GOT3 (cell line): Measurements from ENCODE around the gene PEAR1.

Experiments used
- DNase-seq: peaks from one replicate; lab custom pipeline; 2025; ENCODE audit warnings: mixed read lengths; lab: John Stamatoyannopoulos, UW

PEAR1 gene, protein sequence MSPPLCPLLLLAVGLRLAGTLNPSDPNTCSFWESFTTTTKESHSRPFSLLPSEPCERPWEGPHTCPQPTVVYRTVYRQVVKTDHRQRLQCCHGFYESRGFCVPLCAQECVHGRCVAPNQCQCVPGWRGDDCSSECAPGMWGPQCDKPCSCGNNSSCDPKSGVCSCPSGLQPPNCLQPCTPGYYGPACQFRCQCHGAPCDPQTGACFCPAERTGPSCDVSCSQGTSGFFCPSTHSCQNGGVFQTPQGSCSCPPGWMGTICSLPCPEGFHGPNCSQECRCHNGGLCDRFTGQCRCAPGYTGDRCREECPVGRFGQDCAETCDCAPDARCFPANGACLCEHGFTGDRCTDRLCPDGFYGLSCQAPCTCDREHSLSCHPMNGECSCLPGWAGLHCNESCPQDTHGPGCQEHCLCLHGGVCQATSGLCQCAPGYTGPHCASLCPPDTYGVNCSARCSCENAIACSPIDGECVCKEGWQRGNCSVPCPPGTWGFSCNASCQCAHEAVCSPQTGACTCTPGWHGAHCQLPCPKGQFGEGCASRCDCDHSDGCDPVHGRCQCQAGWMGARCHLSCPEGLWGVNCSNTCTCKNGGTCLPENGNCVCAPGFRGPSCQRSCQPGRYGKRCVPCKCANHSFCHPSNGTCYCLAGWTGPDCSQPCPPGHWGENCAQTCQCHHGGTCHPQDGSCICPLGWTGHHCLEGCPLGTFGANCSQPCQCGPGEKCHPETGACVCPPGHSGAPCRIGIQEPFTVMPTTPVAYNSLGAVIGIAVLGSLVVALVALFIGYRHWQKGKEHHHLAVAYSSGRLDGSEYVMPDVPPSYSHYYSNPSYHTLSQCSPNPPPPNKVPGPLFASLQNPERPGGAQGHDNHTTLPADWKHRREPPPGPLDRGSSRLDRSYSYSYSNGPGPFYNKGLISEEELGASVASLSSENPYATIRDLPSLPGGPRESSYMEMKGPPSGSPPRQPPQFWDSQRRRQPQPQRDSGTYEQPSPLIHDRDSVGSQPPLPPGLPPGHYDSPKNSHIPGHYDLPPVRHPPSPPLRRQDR

DNA sequence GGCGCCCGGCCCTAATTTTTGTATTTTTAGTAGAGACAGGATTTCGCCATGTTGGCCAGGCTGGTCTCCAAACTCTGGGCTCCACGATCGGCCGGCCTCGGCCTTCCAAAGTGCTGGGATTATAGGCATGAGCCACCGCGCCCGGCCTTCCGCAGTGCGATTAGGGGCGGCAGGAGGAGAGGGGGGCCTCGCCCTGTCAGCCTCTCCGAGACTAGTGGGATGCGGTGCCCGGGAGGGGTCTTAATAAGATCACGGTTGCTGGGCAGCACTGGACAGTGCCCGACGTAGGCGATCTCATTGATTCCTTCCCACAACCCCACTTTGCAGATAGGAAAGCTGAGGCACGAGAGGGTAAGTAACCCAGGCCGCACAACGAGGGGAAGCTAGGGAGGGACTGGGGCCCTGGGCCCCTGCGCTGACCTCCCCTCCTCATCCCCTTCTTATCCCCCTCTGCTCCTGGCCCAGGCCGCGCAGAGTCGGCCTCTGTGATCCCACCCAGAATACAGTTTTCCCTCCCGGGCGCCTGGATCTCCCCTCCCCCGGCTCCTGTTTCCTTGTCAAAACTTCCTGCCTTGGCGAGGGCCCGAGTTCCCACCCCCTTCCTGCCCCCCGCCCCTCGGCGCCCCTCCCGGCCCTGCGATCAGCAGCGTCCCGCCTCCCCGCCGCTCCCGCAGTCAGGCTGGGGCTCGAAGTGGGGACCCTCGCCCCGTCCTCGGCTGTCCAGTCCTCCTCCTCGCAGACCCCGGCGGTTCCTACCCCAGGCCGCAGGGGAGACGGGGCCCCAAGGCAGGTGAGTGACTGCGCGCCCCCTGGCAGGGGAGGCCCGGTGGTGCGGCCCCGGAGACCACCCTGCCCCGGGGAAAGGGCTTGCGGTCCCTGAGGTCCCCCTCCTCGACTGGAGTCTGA, at the start of gene PEAR1:
Gene PEAR1, plus strand, starts transcription at position 671 of the 906 bp plus-strand sequence. CDS start 10,209 bp downstream, outside the sequence.
- no peak for DNase-seq

DNA sequence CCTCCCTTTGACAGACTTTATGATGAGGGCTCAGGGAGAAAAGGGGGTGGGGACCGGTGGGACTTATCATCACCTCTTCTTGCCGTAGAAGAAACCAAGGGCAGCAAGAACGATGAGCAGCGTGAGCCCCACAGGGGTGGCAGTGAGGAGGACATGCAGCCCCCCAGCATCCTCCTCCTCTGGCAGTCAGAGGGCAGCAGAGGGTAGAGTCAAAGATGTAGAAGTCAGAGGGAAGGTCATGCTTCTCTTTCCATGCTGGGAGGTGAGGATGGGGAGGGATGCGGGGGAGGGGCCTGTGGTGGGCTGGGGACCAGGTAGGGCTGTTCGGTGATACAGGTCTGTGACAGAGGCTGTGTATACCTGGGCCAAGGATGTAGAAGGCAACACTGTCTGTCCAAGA, 49.4 kb upstream of the PEAR1 start:
- no peak for DNase-seq

DNA sequence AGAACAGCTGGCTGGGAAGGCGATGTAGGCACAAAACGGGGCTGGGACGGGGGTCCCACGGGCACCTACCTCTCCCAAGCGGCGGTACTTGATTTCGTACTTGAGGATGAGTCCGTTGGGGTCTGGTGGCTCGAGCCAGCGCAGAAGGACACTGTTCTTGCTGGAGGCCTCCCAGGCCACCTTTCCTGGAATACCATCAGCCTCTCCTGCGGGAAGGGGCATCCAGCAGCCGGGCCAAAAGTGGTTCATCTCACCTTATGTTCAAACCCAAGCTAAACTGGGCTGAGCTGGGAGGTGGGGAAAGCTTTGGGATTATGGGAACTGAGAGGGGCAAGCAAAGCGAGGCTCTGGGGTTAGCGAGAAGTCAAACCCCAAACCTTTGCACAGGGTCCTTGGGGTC, 48.9 kb upstream of the PEAR1 start:
- no peak for DNase-seq

DNA sequence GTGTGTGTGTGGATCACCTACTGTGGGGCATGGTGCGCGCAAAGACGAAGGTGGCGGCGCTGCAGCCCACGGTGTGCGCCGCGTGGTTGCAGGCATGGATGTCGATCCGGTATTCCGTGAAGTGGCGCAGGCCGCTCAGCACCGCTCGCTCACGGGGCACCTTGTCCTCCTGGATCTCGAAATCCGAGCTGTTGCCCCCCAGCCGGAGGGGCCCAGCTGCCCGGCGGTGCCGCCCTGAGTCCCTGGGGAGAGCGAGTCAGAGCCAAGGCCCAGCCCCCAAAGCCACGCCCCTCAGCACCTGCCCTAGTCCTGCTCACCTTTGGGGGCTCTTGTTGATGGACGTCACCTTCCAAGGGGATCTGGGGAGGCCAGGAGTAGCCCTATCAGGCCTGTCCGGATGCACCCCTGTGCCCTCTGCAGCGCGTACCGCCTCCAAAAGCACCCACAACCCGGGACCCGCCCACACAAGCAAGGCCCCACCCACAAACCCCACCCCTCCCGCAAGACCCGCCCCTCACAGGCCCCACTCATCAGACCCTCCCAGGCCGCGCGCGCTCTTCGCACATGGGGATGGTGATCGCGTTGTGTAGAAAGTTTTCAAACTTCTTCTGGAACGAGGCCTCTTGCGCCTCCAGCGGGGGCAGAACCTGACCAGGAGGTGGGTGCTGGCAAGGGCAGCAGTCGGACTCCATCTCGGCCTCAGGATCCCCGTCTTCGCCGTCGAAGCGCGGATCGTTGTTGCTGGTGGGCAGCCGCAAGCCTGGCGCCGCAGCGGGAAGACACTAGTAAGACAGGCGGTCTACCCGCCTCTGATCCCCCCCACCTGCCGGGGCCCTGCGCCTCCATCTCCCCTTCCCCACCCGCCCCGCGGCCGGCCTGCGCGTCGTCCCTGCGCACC, 48.2 kb upstream of the PEAR1 start:
- DNase-seq = no peak

DNA sequence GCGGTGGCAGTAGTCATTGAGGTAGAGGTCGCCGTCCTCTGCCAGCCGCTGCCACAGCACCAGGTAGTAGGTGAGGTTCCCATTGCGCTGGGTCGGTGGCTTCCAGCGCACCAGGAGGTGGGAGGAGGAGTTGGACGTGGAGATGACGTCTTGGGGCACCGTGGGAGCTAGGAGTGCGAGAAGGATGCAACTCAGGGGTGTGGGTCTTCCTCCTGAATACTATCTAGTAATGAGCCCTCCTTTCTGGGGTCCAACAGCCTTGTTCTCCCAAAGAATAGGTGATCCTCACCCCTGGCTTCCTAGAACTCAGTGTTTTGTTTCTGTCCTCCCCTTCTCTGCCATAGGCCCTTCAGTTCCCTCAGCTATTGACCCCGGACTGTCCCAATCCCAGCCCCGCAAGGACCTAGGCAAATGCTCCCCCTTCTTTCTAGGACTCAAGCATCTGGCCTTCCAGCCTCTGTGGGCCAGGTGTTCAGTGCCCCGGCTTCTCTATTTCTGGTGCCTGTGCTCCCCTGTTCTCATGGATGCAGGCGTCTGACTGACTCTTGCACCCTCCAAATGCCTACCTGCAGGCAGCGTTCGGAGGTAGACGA, 47.5 kb upstream of the PEAR1 start:
- no peak for DNase-seq

DNA sequence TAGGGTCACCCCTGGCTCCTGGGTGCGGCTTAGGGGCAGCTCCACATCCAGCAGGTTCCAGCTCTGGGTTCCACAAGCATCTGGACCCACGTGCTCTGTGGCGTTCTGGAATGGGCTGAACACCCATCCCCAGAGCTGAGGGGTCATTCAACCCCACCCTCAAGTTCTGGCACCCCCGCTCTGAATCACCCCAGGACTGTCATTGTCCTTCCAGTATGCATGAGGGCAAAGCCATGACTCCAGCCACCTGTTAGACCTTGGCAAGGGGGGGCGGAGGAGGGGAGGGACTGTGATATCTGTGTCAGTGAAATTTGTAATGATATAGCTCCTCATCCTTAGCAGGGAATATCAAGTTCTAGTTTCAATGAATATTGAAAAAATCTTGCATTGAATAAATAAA, 46.9 kb upstream of the PEAR1 start:
- DNase-seq = no peak

DNA sequence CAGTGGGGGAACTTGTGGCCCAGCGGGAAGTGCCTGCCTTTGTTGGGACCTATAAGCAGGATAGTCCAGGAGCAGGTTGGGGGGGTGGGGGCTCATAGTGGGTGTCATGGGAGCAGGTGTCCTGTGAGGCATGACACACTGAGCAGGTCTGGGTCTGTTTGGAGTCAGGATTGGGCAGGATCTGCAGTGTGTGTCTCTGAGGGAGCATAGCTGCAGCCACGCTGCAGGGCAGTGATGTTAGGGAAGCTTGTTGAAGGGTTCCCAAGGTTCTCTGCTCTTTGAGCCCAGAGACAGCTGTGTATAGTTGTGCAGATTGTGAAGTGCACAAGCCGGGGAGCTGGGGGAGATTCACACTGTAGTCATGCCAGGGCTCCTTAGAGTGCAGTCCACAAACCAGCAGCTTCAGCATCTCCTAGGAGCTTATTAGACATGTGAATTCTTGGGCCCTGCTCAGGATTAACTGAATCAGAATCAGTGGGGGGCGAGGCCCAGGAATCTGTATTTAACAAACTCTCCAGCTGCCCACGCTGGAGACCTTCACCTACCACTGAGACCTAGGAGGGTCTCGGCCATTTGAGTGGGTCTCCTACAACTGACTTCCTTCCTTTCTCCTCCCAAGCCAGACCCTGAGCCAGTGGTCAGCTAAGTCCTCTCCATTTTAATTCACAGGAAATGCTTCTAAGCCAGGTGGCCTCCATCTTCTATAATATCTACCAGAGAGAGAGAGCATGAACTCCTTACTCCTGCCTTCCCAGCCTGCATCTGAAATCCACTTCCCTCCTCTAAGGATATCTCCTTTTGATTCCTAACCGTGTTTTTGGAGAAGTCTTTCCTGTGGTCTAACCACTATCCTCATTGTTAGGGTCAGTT, 45.7 kb upstream of the PEAR1 start:
- no peak for DNase-seq

DNA sequence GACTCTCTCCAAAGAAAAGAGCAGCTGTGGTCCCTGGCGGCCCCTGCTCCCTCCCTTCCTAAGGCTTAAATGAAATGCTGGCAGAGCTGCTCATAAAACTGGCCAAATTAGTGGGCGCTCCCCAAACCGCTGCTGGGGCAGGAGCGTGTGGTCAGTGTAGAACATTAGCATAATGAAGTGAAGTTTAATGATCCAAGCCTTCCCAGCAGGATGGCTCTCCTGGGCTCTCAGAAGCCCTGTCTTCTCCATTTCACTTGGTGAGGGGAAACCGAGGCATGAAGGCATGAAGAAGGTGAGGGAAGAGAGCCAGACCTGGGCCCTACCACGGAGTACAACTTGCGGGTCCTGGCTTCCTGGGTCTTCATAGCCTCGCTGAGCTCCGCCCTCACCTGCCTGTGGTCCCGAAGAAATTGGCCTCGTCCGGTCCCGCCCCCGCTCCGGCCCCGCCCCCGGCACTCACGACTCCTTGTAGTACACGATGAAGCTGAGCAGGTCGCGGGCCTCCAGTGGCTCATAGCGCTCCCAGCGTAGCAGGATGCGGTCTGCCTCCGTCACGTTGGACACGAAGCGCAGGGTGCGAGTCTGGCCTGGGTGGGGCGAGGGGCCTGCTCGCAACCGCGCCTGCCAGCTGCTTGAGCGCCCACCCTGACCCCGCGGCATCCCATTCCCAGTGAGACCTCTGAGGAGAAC, 44.9 kb upstream of the PEAR1 start:
- no peak for DNase-seq

DNA sequence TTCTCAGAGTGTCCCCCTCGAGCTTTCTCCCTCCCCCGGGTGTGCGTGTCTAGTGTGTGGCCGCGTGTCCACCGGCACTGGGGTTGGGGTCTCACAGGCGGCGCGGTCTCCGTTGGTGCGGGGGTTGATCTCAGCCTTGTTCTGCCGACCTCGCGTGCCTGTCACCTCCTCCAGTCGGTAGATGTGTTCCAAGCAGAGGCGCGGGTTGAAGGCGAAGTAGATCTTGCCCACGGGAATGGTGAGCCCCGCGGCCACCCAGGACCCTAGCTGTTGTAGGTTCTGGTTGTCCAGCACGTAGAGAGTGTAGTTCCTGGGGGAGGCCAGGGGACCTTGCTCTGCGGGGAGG, 44.4 kb upstream of the PEAR1 start:
- no peak for DNase-seq

DNA sequence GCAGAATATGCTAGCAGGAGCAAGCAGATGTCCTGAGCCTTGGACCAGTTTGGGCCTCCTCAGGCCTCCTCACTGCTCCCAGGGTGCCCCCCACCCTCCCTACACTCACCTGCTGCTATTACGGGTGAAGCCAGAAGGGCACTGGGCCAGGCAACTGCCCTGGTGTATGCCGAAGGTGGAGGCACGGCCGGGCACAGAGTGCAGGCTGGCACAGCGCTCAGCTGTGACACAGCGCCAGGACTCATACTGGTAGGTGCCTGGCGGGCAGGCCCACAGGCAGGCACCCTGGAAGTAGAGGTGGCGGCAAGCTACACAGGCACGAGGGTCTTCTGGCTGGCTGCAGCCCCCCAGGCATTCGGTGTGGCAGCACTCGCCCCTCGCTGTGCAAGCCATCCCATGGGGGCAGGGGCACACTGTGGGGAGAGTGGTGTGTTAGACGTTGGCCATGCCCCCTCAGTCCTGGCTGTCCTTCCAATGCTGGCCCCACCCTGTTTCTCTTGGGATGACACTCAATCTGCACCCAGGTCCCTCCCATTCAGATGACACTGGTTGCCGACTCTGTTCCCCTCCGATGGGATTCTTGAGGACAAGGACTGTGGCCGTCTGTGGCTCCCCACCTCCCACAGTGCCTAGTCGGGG, 41.6 kb upstream of the PEAR1 start:
- DNase-seq = no peak

DNA sequence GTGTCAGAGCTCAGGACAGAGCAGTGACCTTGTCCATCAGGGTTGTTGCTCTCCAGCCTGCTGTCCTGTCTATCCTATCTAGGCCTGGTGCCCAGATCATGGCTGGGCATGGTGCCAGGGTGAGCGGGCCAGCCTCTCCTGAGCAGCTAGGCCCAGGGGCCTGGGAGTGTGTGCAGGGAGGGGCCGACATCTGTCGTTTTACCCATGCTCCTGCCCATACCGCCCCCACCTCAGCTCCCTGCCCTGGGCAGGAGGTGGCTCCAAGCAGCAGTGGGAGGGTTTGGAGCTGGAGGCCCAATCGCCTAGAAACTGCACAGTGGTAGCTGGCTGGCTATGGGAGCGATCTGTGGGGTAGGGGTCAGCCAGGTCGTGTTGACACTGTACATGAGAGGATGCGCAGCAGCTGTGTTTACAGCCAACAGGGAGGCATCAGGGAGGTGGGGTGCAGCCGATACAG, 41.1 kb upstream of the PEAR1 start:
- DNase-seq = no peak

DNA sequence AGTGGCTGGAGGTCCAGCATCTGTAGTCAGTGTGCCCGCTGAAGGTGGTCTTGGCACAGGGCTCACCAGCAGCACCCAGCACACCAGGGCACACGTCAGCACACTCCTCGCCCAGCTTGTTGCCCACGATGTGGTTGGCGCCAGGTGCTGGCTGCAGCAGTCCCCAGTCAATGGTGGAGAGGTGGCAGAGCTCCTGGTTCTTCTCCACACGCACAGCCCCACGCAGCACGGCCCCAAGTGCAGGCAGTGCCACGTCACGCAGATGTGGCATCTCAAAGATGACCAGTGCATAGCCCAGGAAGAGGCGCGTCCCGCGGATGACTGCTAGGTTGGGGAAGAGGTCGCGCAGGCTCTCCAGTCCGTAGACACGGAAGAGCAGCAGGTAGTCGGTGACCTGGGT, 39.8 kb upstream of the PEAR1 start:
- DNase-seq = no peak

DNA sequence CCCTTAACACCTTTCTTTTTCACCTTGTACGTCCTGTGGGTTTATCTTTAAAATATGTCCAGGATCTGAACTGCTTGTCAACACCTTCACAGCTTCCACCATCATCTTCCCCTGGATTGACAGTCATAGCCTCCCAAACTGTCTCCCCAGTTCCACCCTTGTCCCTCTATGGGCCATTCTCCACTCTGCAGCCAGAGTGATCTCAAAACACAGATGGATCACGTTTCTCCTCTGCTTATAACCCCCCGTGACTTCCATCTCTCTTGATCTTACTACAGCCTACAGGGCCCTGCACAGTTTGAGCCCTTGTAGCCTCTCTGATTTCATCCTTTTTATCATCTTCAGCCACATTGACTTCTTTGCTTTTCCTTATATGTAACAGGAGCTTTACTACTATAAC, 38.9 kb upstream of the PEAR1 start:
- no peak for DNase-seq

DNA sequence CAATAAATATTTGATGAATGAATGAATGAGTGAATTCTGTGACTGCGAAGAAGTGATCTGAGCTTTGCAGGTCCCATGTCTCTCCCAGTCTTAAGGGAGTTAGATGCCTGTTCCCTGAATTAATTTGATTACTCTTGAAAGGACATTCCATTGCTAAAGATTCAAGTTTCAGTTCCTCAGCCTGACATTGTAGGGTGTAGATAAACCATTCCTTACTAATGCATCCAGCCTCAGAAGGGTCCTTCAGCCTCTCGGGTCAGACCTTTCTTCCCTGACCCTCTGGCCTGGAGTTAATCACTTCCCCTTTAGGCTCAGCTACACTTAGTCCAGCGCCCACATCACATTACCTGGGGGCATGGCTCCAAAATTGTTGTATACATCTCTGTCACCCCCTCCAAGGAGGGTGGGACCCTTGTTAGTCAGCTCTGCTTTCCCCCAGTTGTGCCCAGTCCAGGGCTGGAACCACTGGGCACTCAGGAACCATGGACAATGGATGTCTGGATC, 37.2 kb upstream of the PEAR1 start:
- no peak for DNase-seq

DNA sequence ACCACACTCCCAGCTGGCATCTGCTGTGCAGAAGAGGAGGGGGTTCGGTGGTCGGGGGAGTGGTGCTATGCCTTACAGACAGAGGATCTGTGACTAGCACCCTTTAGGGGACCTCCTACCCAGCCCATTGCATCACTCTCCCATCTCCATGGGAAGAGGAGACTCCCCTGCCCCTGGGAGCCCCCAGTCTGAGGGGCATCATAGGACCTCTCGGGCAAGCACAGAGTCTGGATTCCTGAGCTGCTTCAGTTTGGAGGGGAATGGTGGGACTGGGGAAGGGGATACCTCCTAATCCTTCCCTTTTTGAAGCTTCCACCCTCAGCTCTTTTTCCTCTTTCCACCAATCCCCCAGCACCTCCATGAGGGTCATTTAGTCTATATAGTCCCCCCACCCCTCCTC, 36.0 kb upstream of the PEAR1 start:
- DNase-seq = no peak

DNA sequence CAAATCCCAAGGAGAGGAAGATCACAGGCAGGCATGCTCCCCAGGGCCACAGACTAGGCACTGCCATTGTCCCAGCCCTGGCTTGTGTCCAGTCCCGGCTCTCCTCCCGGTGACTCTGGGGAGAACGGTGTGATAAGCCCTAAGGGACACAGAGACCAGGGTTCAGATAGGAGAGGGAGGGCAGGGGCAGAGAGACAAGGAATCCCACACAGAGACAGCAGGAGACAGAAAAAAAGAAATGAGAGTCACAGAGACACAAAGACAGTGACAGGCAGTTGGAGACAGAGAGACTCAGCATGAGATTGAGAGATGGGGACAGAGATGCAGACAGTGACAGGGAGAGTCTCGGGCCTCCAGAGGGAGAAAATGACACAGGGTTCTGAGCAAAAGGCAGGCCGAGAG, 35.0 kb upstream of the PEAR1 start:
- DNase-seq = no peak

DNA sequence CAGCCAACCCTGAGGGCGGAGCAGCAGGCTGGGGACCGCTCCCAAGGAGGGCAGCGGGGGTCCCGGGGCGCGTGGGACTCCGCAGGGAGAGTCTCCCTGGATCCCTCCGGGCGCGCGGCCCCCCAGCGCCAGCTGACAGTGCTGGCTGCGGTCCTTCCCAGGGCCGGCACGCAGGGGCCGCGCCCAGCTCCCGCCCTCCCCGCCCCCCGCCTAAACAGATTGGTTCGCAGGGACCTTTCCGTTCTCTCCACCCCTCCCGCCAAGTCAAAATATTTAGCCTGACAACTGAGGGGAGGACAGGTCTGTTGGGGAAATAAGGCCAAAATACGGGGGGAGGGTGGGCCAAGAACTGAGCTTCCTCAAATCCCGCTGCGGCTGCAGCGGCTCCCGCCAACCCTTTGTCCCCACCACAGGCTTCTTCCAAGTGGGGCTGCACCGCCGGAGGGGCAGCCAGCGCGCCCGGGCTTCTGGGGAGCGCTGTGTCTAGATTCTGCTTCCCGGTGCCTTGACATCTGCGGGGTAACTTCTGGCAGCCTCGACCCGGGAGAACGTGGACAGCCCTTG, 34.5 kb upstream of the PEAR1 start, which contains the start of gene INSRR:
Gene INSRR, minus strand, starts transcription at position 159 of the 564 bp plus-strand sequence. CDS start 496 bp downstream, outside the sequence.
- no peak for DNase-seq
